ENCODE data around the gene SORCS1. TPM values are rescaled to one million over a fixed set of nuclear protein-coding genes. Genes with fewer than 3 reads are reported as not detected.

Gene SORCS1
- polyA plus RNA-seq, 1 donor: 6.5 TPM

GRCh38 chr10:106618646-106619045 is 545.9 kb downstream of the SORCS1 start:
- H3K27me3 ChIP-seq (ENCODE audit: control insufficient read depth, insufficient read depth, low read length): no peaks in the 10 kb centered on the region
- H3K9me3 ChIP-seq (ENCODE audit: control insufficient read depth, low read depth, low read length): no peaks in the 10 kb centered on the region
- WGBS (ENCODE audit: insufficient coverage, low lambda C conversion rate): 80% methylated on average over 1 of the region's 5 CpGs
- H3K4me3 ChIP-seq (ENCODE audit: low read length): no peak overlapping the region
- no peak for DNase-seq
- H3K4me1 ChIP-seq (ENCODE audit: control insufficient read depth, insufficient read depth, low read length): no peaks in the 10 kb centered on the region
- H3K27ac ChIP-seq (ENCODE audit: low read length): no peak overlapping the region
- H3K36me3 ChIP-seq (ENCODE audit: control insufficient read depth, insufficient read depth, low read length): no peaks in the 10 kb centered on the region

- Histone ChIP-seq H3K4me3 (ENCODE audit: low read length) (no peak overlapping the region), H3K36me3 (ENCODE audit: control insufficient read depth, insufficient read depth, low read length) (no peaks in the 10 kb centered on the region), H3K27ac (ENCODE audit: low read length) (no peak overlapping the region), H3K4me1 (ENCODE audit: control insufficient read depth, insufficient read depth, low read length) (no peaks in the 10 kb centered on the region), H3K27me3 (ENCODE audit: control insufficient read depth, insufficient read depth, low read length) (no peaks in the 10 kb centered on the region), H3K9me3 (ENCODE audit: control insufficient read depth, low read depth, low read length) (no peaks in the 10 kb centered on the region)
- no peak for DNase-seq
- 13% methylated on average over 1 of the region's 3 CpGs for WGBS (ENCODE audit: insufficient coverage, low lambda C conversion rate)
Measured at GRCh38 chr10:106615081-106615480, 549.4 kb downstream of the SORCS1 start.

GRCh38 chr10:106614293-106614692 is 550.2 kb downstream of the SORCS1 start:
- H3K27me3 ChIP-seq (ENCODE audit: control insufficient read depth, insufficient read depth, low read length): no peaks in the 10 kb centered on the region
- no peak overlapping the region for H3K4me3 ChIP-seq (ENCODE audit: low read length)
- H3K36me3 ChIP-seq (ENCODE audit: control insufficient read depth, insufficient read depth, low read length): no peaks in the 10 kb centered on the region
- no peaks in the 10 kb centered on the region for H3K9me3 ChIP-seq (ENCODE audit: control insufficient read depth, low read depth, low read length)
- no peak overlapping the region for H3K27ac ChIP-seq (ENCODE audit: low read length)
- DNase-seq: no peak
- no peaks in the 10 kb centered on the region for H3K4me1 ChIP-seq (ENCODE audit: control insufficient read depth, insufficient read depth, low read length)
- no CpG with 5 or more reads among the region's 5 CpGs for WGBS (ENCODE audit: insufficient coverage, low lambda C conversion rate)

- H3K4me1 ChIP-seq (ENCODE audit: control insufficient read depth, insufficient read depth, low read length): no peaks in the 10 kb centered on the region
- no CpG with 5 or more reads among the region's 6 CpGs for WGBS (ENCODE audit: insufficient coverage, low lambda C conversion rate)
- H3K27me3 ChIP-seq (ENCODE audit: control insufficient read depth, insufficient read depth, low read length): no peaks in the 10 kb centered on the region
- DNase-seq: no peak
- H3K4me3 ChIP-seq (ENCODE audit: low read length): no peak overlapping the region
- H3K9me3 ChIP-seq (ENCODE audit: control insufficient read depth, low read depth, low read length): no peaks in the 10 kb centered on the region
- no peaks in the 10 kb centered on the region for H3K36me3 ChIP-seq (ENCODE audit: control insufficient read depth, insufficient read depth, low read length)
- H3K27ac ChIP-seq (ENCODE audit: low read length): no peak overlapping the region
Measured at GRCh38 chr10:106612381-106612780, 552.1 kb downstream of the SORCS1 start.

- H3K27ac ChIP-seq (ENCODE audit: low read length): no peak overlapping the region
- DNase-seq: no peak
- WGBS (ENCODE audit: insufficient coverage, low lambda C conversion rate): no CpG with 5 or more reads among the region's 3 CpGs
Measured at GRCh38 chr10:106609470-106610266, 554.8 kb downstream of the SORCS1 start.

GRCh38 chr10:106608066-106608465 is 556.4 kb downstream of the SORCS1 start:
- Histone ChIP-seq H3K27ac (ENCODE audit: low read length) (no peak overlapping the region), H3K27me3 (ENCODE audit: control insufficient read depth, insufficient read depth, low read length) (no peaks in the 10 kb centered on the region), H3K4me1 (ENCODE audit: control insufficient read depth, insufficient read depth, low read length) (no peaks in the 10 kb centered on the region), H3K9me3 (ENCODE audit: control insufficient read depth, low read depth, low read length) (no peaks in the 10 kb centered on the region), H3K4me3 (ENCODE audit: low read length) (no peak overlapping the region), H3K36me3 (ENCODE audit: control insufficient read depth, insufficient read depth, low read length) (no peaks in the 10 kb centered on the region)
- 100% methylated on average over 1 of the region's 1 CpG for WGBS (ENCODE audit: insufficient coverage, low lambda C conversion rate)
- DNase-seq: no peak

More at GRCh38 chr10:106609470-106610266, 554.8 kb downstream of the SORCS1 start:
- Histone ChIP-seq H3K36me3 (ENCODE audit: control insufficient read depth, insufficient read depth, low read length) (no peaks in the 10 kb centered on the region), H3K27me3 (ENCODE audit: control insufficient read depth, insufficient read depth, low read length) (no peaks in the 10 kb centered on the region), H3K4me1 (ENCODE audit: control insufficient read depth, insufficient read depth, low read length) (no peaks in the 10 kb centered on the region), H3K9me3 (ENCODE audit: control insufficient read depth, low read depth, low read length) (no peaks in the 10 kb centered on the region), H3K4me3 (ENCODE audit: low read length) (no peak overlapping the region)

- no peak for DNase-seq
- WGBS (ENCODE audit: insufficient coverage, low lambda C conversion rate): 90% methylated on average over 2 of the region's 4 CpGs
- H3K36me3 ChIP-seq (ENCODE audit: control insufficient read depth, insufficient read depth, low read length): no peaks in the 10 kb centered on the region
- H3K4me1 ChIP-seq (ENCODE audit: control insufficient read depth, insufficient read depth, low read length): no peaks in the 10 kb centered on the region
- H3K4me3 ChIP-seq (ENCODE audit: low read length): no peak overlapping the region
- no peak overlapping the region for H3K27ac ChIP-seq (ENCODE audit: low read length)
- H3K27me3 ChIP-seq (ENCODE audit: control insufficient read depth, insufficient read depth, low read length): no peaks in the 10 kb centered on the region
- no peaks in the 10 kb centered on the region for H3K9me3 ChIP-seq (ENCODE audit: control insufficient read depth, low read depth, low read length)
Measured at GRCh38 chr10:106595281-106595680, 569.2 kb downstream of the SORCS1 start.

GRCh38 chr10:106593876-106594275 is 570.6 kb downstream of the SORCS1 start:
- H3K9me3 ChIP-seq (ENCODE audit: control insufficient read depth, low read depth, low read length): no peaks in the 10 kb centered on the region
- H3K36me3 ChIP-seq (ENCODE audit: control insufficient read depth, insufficient read depth, low read length): no peaks in the 10 kb centered on the region
- no peak overlapping the region for H3K27ac ChIP-seq (ENCODE audit: low read length)
- 100% methylated on average over 1 of the region's 1 CpG for WGBS (ENCODE audit: insufficient coverage, low lambda C conversion rate)
- no peaks in the 10 kb centered on the region for H3K4me1 ChIP-seq (ENCODE audit: control insufficient read depth, insufficient read depth, low read length)
- no peaks in the 10 kb centered on the region for H3K27me3 ChIP-seq (ENCODE audit: control insufficient read depth, insufficient read depth, low read length)
- H3K4me3 ChIP-seq (ENCODE audit: low read length): no peak overlapping the region
- DNase-seq: no peak

- Histone ChIP-seq H3K27ac (ENCODE audit: low read length) (no peak overlapping the region), H3K36me3 (ENCODE audit: control insufficient read depth, insufficient read depth, low read length) (no peaks in the 10 kb centered on the region), H3K27me3 (ENCODE audit: control insufficient read depth, insufficient read depth, low read length) (no peaks in the 10 kb centered on the region), H3K4me3 (ENCODE audit: low read length) (no peak overlapping the region), H3K9me3 (ENCODE audit: control insufficient read depth, low read depth, low read length) (no peaks in the 10 kb centered on the region), H3K4me1 (ENCODE audit: control insufficient read depth, insufficient read depth, low read length) (no peaks in the 10 kb centered on the region)
- no peak for DNase-seq
Measured at GRCh38 chr10:106592396-106592795, 572.1 kb downstream of the SORCS1 start.

GRCh38 chr10:106582291-106582690 is 582.2 kb downstream of the SORCS1 start:
- H3K4me3 ChIP-seq (ENCODE audit: low read length): no peak overlapping the region
- H3K4me1 ChIP-seq (ENCODE audit: control insufficient read depth, insufficient read depth, low read length): no peaks in the 10 kb centered on the region
- H3K36me3 ChIP-seq (ENCODE audit: control insufficient read depth, insufficient read depth, low read length): no peaks in the 10 kb centered on the region
- H3K27me3 ChIP-seq (ENCODE audit: control insufficient read depth, insufficient read depth, low read length): no peaks in the 10 kb centered on the region
- no peaks in the 10 kb centered on the region for H3K9me3 ChIP-seq (ENCODE audit: control insufficient read depth, low read depth, low read length)
- no peak overlapping the region for H3K27ac ChIP-seq (ENCODE audit: low read length)
- DNase-seq: no peak
- no CpG with 5 or more reads among the region's 2 CpGs for WGBS (ENCODE audit: insufficient coverage, low lambda C conversion rate)

- 30% methylated on average over 2 of the region's 2 CpGs for WGBS (ENCODE audit: insufficient coverage, low lambda C conversion rate)
- H3K4me3 ChIP-seq (ENCODE audit: low read length): no peak overlapping the region
- H3K36me3 ChIP-seq (ENCODE audit: control insufficient read depth, insufficient read depth, low read length): no peaks in the 10 kb centered on the region
- no peaks in the 10 kb centered on the region for H3K4me1 ChIP-seq (ENCODE audit: control insufficient read depth, insufficient read depth, low read length)
- DNase-seq: no peak
- no peaks in the 10 kb centered on the region for H3K9me3 ChIP-seq (ENCODE audit: control insufficient read depth, low read depth, low read length)
- no peaks in the 10 kb centered on the region for H3K27me3 ChIP-seq (ENCODE audit: control insufficient read depth, insufficient read depth, low read length)
- H3K27ac ChIP-seq (ENCODE audit: low read length): no peak overlapping the region
Measured at GRCh38 chr10:106577756-106578155, 586.8 kb downstream of the SORCS1 start.
